PC-9 (cell line): ENCODE measurements around the gene ZBTB7C. TPM values are rescaled to one million over a fixed set of nuclear protein-coding genes. Genes with fewer than 3 reads are reported as not detected.

ENCODE experiments used
- BruUV-seq: library from RNA; stranded (reverse); fragments of 400-500 nt; replicated peaks from 2 replicates; lab custom pipeline; 2021; lab: Mats Ljungman, UMichigan
- CTCF ChIA-PET: fragments of 300-600 bp; sonication (Branson Sonifier 250); formaldehyde crosslinking; loops from one replicate; lab custom pipeline; 2022; ENCODE audit warnings: antibody characterized with exemption; lab: Charles Lee
- POLR2A ChIA-PET: fragments of 300-600 bp; sonication (Branson Sonifier 250); formaldehyde crosslinking; loops from one replicate; lab custom pipeline; 2022; ENCODE audit warnings: antibody characterized with exemption; ENCODE audit not compliant: unreplicated experiment; lab: Charles Lee
- DNase-seq, 2 experiments: peaks; one replicate each; pipeline versions ENCODE4 v3.0.0 to v3.0.0-alpha.2; 2015 to 2022; ENCODE audit warnings: mixed read lengths in 1 of 2
- H2AFZ ChIP-seq: fragments of 200-600 bp; sonication (generic); 2 replicates; pipeline ENCODE4 v1.8.1; 2017; ENCODE audit warnings: antibody characterized with exemption
- H3F3A ChIP-seq: fragments of 200-600 bp; sonication (generic); 2 replicates; pipeline ENCODE4 v1.8.1; 2017; ENCODE audit warnings: antibody characterized with exemption, mild to moderate bottlenecking, low read depth; ENCODE audit not compliant: insufficient read depth
- H3K27ac ChIP-seq: fragments of 200-600 bp; sonication (generic); 2 replicates; pipeline ENCODE4 v1.6.1; 2016; ENCODE audit warnings: mixed run types
- H3K27me3 ChIP-seq: fragments of 200-600 bp; sonication (generic); 2 replicates; pipeline ENCODE4 v1.6.1; 2016; ENCODE audit warnings: low read depth, mixed run types; ENCODE audit not compliant: insufficient read depth
- H3K36me3 ChIP-seq: fragments of 200-600 bp; sonication (generic); 2 replicates; pipeline ENCODE4 v1.6.1; 2016; ENCODE audit warnings: low read depth, mixed run types
- H3K4me1 ChIP-seq: fragments of 200-600 bp; sonication (generic); replicated peaks from 2 replicates; pipeline ENCODE4 v1.6.1; 2016; ENCODE audit warnings: mixed run types; ENCODE audit not compliant: insufficient read depth
- H3K4me2 ChIP-seq: fragments of 200-600 bp; sonication (generic); 2 replicates; pipeline ENCODE4 v1.6.1; 2017; ENCODE audit warnings: mixed run types
- H3K4me3 ChIP-seq: fragments of 200-600 bp; sonication (generic); 2 replicates; pipeline ENCODE4 v1.6.1; 2016; ENCODE audit warnings: mixed run types
- H3K79me2 ChIP-seq: fragments of 200-600 bp; sonication (generic); 2 replicates; pipeline ENCODE4 v1.6.1; 2017; ENCODE audit warnings: low read depth, mixed run types
- H3K9me2 ChIP-seq: fragments of 200-600 bp; sonication (generic); 2 replicates; pipeline ENCODE4 v1.8.1; 2017; ENCODE audit warnings: mild to moderate bottlenecking; ENCODE audit not compliant: insufficient read depth
- H3K9me3 ChIP-seq: fragments of 200-600 bp; sonication (generic); 2 replicates; pipeline ENCODE4 v1.8.1; 2016; ENCODE audit warnings: low read depth; ENCODE audit not compliant: insufficient read depth
- H4K20me1 ChIP-seq: fragments of 200-600 bp; sonication (generic); 2 replicates; pipeline ENCODE4 v1.8.1; 2017; ENCODE audit not compliant: insufficient read depth
- CTCF ChIP-seq: fragments of 200-600 bp; sonication (generic); conservative IDR thresholded peaks from 2 replicates; pipeline ENCODE4 v1.6.1; 2017; ENCODE audit warnings: mixed run types, antibody characterized with exemption, mild to moderate bottlenecking, moderate library complexity
- EZH2 ChIP-seq: fragments of 200-600 bp; sonication (generic); IDR thresholded peaks from 2 replicates; pipeline ENCODE4 v1.8.0; 2017; ENCODE audit warnings: antibody characterized with exemption, low read depth
- intact Hi-C: fragments of 100-400 bp; cut with micrococcal nuclease; formaldehyde crosslinking; loops from one replicate; pipeline ENCODE4 v1.10.0; 2022; ENCODE audit not compliant: unreplicated experiment
- total RNA-seq: library from RNA; stranded (reverse); gene quantifications from 2 replicates; pipeline ENCODE4 v1.2.3, GENCODE V29; 2021

ZBTB7C gene
- total RNA-seq, 1 experiment from 2014 or later = not detected

DNA sequence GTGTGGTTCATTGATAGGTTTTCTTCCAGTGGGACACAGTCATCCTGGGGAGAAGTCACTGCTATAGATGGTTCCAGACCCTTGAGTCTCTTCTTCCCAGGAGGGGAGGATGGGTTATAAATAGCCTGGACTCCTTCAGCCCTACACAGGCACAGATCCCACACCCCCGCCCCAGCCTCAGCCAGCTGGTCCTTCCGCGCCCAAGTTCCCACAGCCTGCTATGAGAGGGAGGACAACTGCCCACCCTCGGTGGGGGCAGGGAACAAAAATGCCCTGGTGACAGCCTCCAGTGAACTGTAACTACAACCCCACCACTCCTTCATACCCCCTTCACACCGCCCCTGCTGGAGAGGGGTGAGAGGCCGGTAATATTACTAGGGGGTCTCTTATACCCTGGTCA, 3.2 kb downstream of the ZBTB7C start:
- no peaks in the 10 kb centered on the region for H3K79me2 ChIP-seq
- no peaks in the 10 kb centered on the region for H3K36me3 ChIP-seq
- POLR2A ChIA-PET = no interaction called here
- H3F3A ChIP-seq = peaks cover 6% of the 10 kb centered on the region
- no peaks in the 10 kb centered on the region for H4K20me1 ChIP-seq
- no peak overlapping the region for H3K27ac ChIP-seq
- H2AFZ ChIP-seq = no peak overlapping the region
- no TSS peak for BruUV-seq
- no peaks in the 10 kb centered on the region for H3K27me3 ChIP-seq
- intact Hi-C loops = no loop called here
- peaks cover 27% of the 10 kb centered on the region for H3K4me1 ChIP-seq
- TF ChIP-seq CTCF (no peak), EZH2 (no peak)
- no peaks in the 10 kb centered on the region for H3K9me3 ChIP-seq
- no peak overlapping the region for H3K4me3 ChIP-seq
- peak overlapping the region; percentile 69; the same call in 1 of the 2 replicates for H3K4me2 ChIP-seq
- DNase-seq = no peak
- H3K9me2 ChIP-seq = no peaks in the 10 kb centered on the region
- CTCF ChIA-PET = no interaction called here

- no peaks in the 10 kb centered on the region for H3K79me2 ChIP-seq
- H3F3A ChIP-seq = peaks cover 6% of the 10 kb centered on the region
- H3K9me3 ChIP-seq = no peaks in the 10 kb centered on the region
- no peaks in the 10 kb centered on the region for H3K36me3 ChIP-seq
- H2AFZ ChIP-seq = no peak overlapping the region
- DNase-seq = peak in 1 of 2 experiments; percentile 66
- H4K20me1 ChIP-seq = no peaks in the 10 kb centered on the region
- no peak overlapping the region; the same call in 1 of the 2 replicates for H3K4me3 ChIP-seq
- no peak for TF ChIP-seq CTCF
- no peak for TF ChIP-seq EZH2
- H3K9me2 ChIP-seq = no peaks in the 10 kb centered on the region
- intact Hi-C loops = no loop called here
- H3K27ac ChIP-seq = no peak overlapping the region
- BruUV-seq = no TSS peak
- POLR2A ChIA-PET = no interaction called here
- H3K4me2 ChIP-seq = peak overlapping the region; percentile 69
- H3K4me1 ChIP-seq = peaks cover 27% of the 10 kb centered on the region
- H3K27me3 ChIP-seq = no peaks in the 10 kb centered on the region
- CTCF ChIA-PET = interaction anchor here (0.5 kb wide), 1 partner anchor 396 kb away, joined by 3 read pairs; no protein-coding TSS in a partner anchor
Observed at GRCh38 chr18:48404716-48405507, 4.3 kb downstream of the ZBTB7C start.

DNA sequence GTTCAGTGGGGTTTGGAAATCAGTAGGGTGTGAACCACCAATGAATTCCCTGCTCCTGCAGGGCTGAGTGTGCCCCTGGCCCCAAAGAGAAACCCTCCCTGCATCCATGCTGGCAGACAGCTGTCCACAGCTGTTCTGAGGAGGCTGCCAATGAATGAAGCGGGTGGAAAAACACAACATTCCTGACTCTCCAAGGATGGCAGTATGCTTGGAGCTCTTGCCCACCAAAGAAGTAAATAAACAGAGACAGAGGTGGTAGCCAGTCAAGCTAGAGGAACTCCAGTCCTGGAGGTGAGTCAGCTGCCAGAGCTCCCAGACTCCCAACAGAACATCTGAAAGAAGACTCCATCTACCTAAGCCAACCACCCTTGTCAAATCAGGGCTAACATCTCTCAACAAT, 6.2 kb downstream of the ZBTB7C start:
- no peaks in the 10 kb centered on the region for H3K36me3 ChIP-seq
- intact Hi-C loops = no loop called here
- H3K27ac ChIP-seq = no peak overlapping the region
- no peaks in the 10 kb centered on the region for H3K9me2 ChIP-seq
- peaks cover 6% of the 10 kb centered on the region for H3F3A ChIP-seq
- no peaks in the 10 kb centered on the region for H3K9me3 ChIP-seq
- DNase-seq = no peak
- ChIA-PET POLR2A (no interaction called here), CTCF (no interaction called here)
- no peaks in the 10 kb centered on the region for H3K27me3 ChIP-seq
- H3K4me2 ChIP-seq = no peak overlapping the region
- no peak overlapping the region for H3K4me3 ChIP-seq
- peaks cover 27% of the 10 kb centered on the region for H3K4me1 ChIP-seq
- H3K79me2 ChIP-seq = no peaks in the 10 kb centered on the region
- no TSS peak for BruUV-seq
- H4K20me1 ChIP-seq = no peaks in the 10 kb centered on the region
- TF ChIP-seq EZH2 = no peak
- no peak for TF ChIP-seq CTCF
- H2AFZ ChIP-seq = no peak overlapping the region
